CD4-positive, alpha-beta memory T cell (primary cell): Measurements from ENCODE around the gene HDAC4. TPM values are rescaled to one million over a fixed set of nuclear protein-coding genes. Genes with fewer than 3 reads are reported as not detected.
A peak's percentile ranks its signal among the peaks of the same experiment; 100 is the strongest.

Source experiments
- CTCF ChIA-PET: fragments of 350-600 bp; sonication (Branson Sonifier 250); formaldehyde crosslinking; loops from one replicate; lab custom pipeline; 2021; ENCODE audit warnings: inconsistent platforms; ENCODE audit not compliant: partially characterized antibody; lab: Charles Lee
- POLR2A ChIA-PET: fragments of 350-600 bp; sonication (Branson Sonifier 250); formaldehyde crosslinking; loops from one replicate; lab custom pipeline; 2021; ENCODE audit not compliant: partially characterized antibody; lab: Charles Lee
- DNase-seq, 5 donors: peaks; one replicate each; pipeline versions ENCODE4 v3.0.0 to v3.0.0-alpha.2; 2020 to 2022; ENCODE audit warnings: mixed read lengths in 1 of 5
- H3K27ac ChIP-seq: one replicate; pipeline ENCODE4 v1.7.0; 2013; ENCODE audit warnings: low read depth, low read length
- H3K27me3 ChIP-seq: 2 replicates; pipeline ENCODE4 v1.7.0; 2013; ENCODE audit warnings: mild to moderate bottlenecking, low read length, moderate library complexity; ENCODE audit not compliant: insufficient read depth
- H3K36me3 ChIP-seq: 2 replicates; pipeline ENCODE4 v1.7.0; 2013; ENCODE audit warnings: mild to moderate bottlenecking, low read length, moderate library complexity; ENCODE audit not compliant: insufficient read depth
- H3K4me1 ChIP-seq: 2 replicates; pipeline ENCODE4 v1.7.0; 2013; ENCODE audit warnings: mild to moderate bottlenecking, low read length, moderate library complexity; ENCODE audit not compliant: insufficient read depth
- H3K4me3 ChIP-seq, 2 donors: one replicate each; pipeline ENCODE4 v1.7.0; 2013; ENCODE audit warnings: low read length in 2 of 2, mild to moderate bottlenecking in 1 of 2
- H3K9me3 ChIP-seq, 2 donors: one replicate each; pipeline ENCODE4 v1.7.0; 2013; ENCODE audit warnings: low read length in 2 of 2, control low read depth in 1 of 2; ENCODE audit not compliant: control insufficient read depth in 1 of 2
- H3K27ac Mint-ChIP-seq, 7 donors: one replicate each; pipeline ENCODE4 v1.8.0; 2020 to 2021; ENCODE audit warnings: mixed read lengths in 7 of 7, mild to moderate bottlenecking in 6 of 7, inconsistent platforms in 3 of 7, moderate library complexity in 3 of 7
- H3K27me3 Mint-ChIP-seq, 2 donors: one replicate each; pipeline ENCODE4 v1.8.0; 2020 to 2021; ENCODE audit warnings: mixed read lengths in 2 of 2
- H3K36me3 Mint-ChIP-seq, 2 donors: one replicate each; pipeline ENCODE4 v1.8.0; 2020 to 2021; ENCODE audit warnings: mixed read lengths in 2 of 2, inconsistent platforms in 1 of 2, mild to moderate bottlenecking in 1 of 2
- H3K4me1 Mint-ChIP-seq, 4 donors: one replicate each; pipeline ENCODE4 v1.8.0; 2020 to 2021; ENCODE audit warnings: mixed read lengths in 4 of 4, mild to moderate bottlenecking in 1 of 4
- H3K4me3 Mint-ChIP-seq, 8 donors: one replicate each; pipeline ENCODE4 v1.8.0; 2020 to 2021; ENCODE audit warnings: mixed read lengths in 8 of 8, mild to moderate bottlenecking in 7 of 8, moderate library complexity in 6 of 8, inconsistent platforms in 3 of 8
- H3K9me3 Mint-ChIP-seq, 8 donors: one replicate each; pipeline ENCODE4 v1.8.0; 2020 to 2021; ENCODE audit warnings: mixed read lengths in 8 of 8, mild to moderate bottlenecking in 5 of 8, inconsistent platforms in 3 of 8, moderate library complexity in 1 of 8
- intact Hi-C: fragments of 100-400 bp; cut with micrococcal nuclease; formaldehyde crosslinking; loops from one replicate; pipeline ENCODE4 v1.15.1; 2023
- polyA plus RNA-seq, 2 donors: library from polyadenylated mRNA; unstranded; fragments of 300-500 nt; fragmentation: Illumina TruSeq; gene quantifications; one replicate each; pipeline ENCODE4 v1.2.3, GENCODE V29; 2021
- total RNA-seq, 2 experiments: library from RNA; stranded (reverse); gene quantifications; one replicate each; pipeline ENCODE4 v1.2.3, GENCODE V29; 2021

HDAC4 gene
- total and polyA plus RNA-seq, 4 experiments from 2014 or later: 1.4 to 59.7 (median 30.4) TPM

GRCh38 chr2:239368906-239369552 is 31.8 kb downstream of the HDAC4 start:
- ChIA-PET CTCF (interaction anchor here (0.9 to 2.3 kb wide), 6 partner anchors 12 to 514 kb away, joined by 3 to 13 read pairs (median 4); no protein-coding TSS in a partner anchor), POLR2A (interaction anchor here (1.0 to 2.5 kb wide), 12 partner anchors 12 to 138 kb away, joined by 3 to 32 read pairs (median 4); partner anchors contain the start of gene HDAC4)
- Mint-ChIP-seq H3K27me3 (no peaks in the 10 kb centered on the region), H3K36me3 (peaks cover 2 to 3% of the 10 kb centered on the region in 2 donors), H3K4me1 (peaks cover 14 to 17% (median 16%) of the 10 kb centered on the region in 4 donors), H3K9me3 (no peaks in the 10 kb centered on the region), H3K27ac (peak overlapping the region in 3 of 7 donors; percentile 81 to 99 (median 84)), H3K4me3 (no peak overlapping the region)
- intact Hi-C loops: loop anchor here (1.0 to 2.0 kb wide), 3 partner anchors 32 to 94 kb away; partner anchors contain the start of gene HDAC4
- Histone ChIP-seq H3K4me3 (no peak overlapping the region), H3K4me1 (peaks cover 45% of the 10 kb centered on the region), H3K27ac (peak overlapping the region; percentile 82), H3K36me3 (no peaks in the 10 kb centered on the region), H3K9me3 (no peaks in the 10 kb centered on the region), H3K27me3 (no peaks in the 10 kb centered on the region)
- no peak for DNase-seq

GRCh38 chr2:239368321-239368720 is 32.5 kb downstream of the HDAC4 start:
- peak overlapping the region; percentile 82 for H3K27ac ChIP-seq
- no peaks in the 10 kb centered on the region for H3K9me3 ChIP-seq
- H3K27me3 ChIP-seq: no peaks in the 10 kb centered on the region
- H3K4me1 Mint-ChIP-seq: peaks cover 19 to 23% (median 21%) of the 10 kb centered on the region in 4 donors
- intact Hi-C loops: loop anchor here (2.0 kb wide), 1 partner anchor 42 kb away; no protein-coding TSS in a partner anchor
- H3K36me3 ChIP-seq: no peaks in the 10 kb centered on the region
- CTCF ChIA-PET: no interaction called here
- POLR2A ChIA-PET: no interaction called here
- no peak for DNase-seq
- peaks cover 47% of the 10 kb centered on the region for H3K4me1 ChIP-seq
- peak overlapping the region in 4 of 7 donors; percentile 54 to 84 (median 80) for H3K27ac Mint-ChIP-seq
- no peak overlapping the region for H3K4me3 ChIP-seq
- no peaks in the 10 kb centered on the region for H3K27me3 Mint-ChIP-seq
- H3K4me3 Mint-ChIP-seq: no peak overlapping the region
- peaks cover 2 to 3% of the 10 kb centered on the region in 2 donors for H3K36me3 Mint-ChIP-seq
- H3K9me3 Mint-ChIP-seq: no peaks in the 10 kb centered on the region

GRCh38 chr2:239366740-239367139 is 34.1 kb downstream of the HDAC4 start:
- Mint-ChIP-seq H3K4me1 (peaks cover 20 to 34% (median 27%) of the 10 kb centered on the region in 4 donors), H3K27me3 (no peaks in the 10 kb centered on the region), H3K27ac (peak overlapping the region in 5 of 7 donors; percentile 43 to 70 (median 64)), H3K4me3 (no peak overlapping the region), H3K36me3 (peaks cover 2 to 3% of the 10 kb centered on the region in 2 donors), H3K9me3 (no peaks in the 10 kb centered on the region)
- Histone ChIP-seq H3K4me1 (peaks cover 40% of the 10 kb centered on the region), H3K27me3 (no peaks in the 10 kb centered on the region), H3K4me3 (no peak overlapping the region), H3K27ac (no peak overlapping the region), H3K36me3 (no peaks in the 10 kb centered on the region), H3K9me3 (no peaks in the 10 kb centered on the region)
- DNase-seq: no peak
- CTCF ChIA-PET: no interaction called here
- intact Hi-C loops: no loop called here
- POLR2A ChIA-PET: no interaction called here

GRCh38 chr2:239365782-239366435 is 34.9 kb downstream of the HDAC4 start:
- ChIA-PET POLR2A (no interaction called here), CTCF (no interaction called here)
- no peaks in the 10 kb centered on the region for H3K9me3 ChIP-seq
- Mint-ChIP-seq H3K27me3 (no peaks in the 10 kb centered on the region), H3K4me1 (peaks cover 22 to 34% (median 27%) of the 10 kb centered on the region in 4 donors), H3K4me3 (no peak overlapping the region), H3K27ac (peak overlapping the region in 5 of 7 donors; percentile 43 to 64 (median 61)), H3K36me3 (peaks cover 2 to 3% of the 10 kb centered on the region in 2 donors), H3K9me3 (no peaks in the 10 kb centered on the region)
- H3K4me1 ChIP-seq: peaks cover 32% of the 10 kb centered on the region
- H3K27me3 ChIP-seq: no peaks in the 10 kb centered on the region
- H3K36me3 ChIP-seq: no peaks in the 10 kb centered on the region
- H3K4me3 ChIP-seq: no peak overlapping the region
- intact Hi-C loops: no loop called here
- H3K27ac ChIP-seq: no peak overlapping the region
- no peak for DNase-seq

GRCh38 chr2:239365071-239365781 is 35.6 kb downstream of the HDAC4 start:
- Mint-ChIP-seq H3K36me3 (peaks cover 2 to 3% of the 10 kb centered on the region in 2 donors), H3K4me1 (peaks cover 20 to 34% (median 27%) of the 10 kb centered on the region in 4 donors), H3K27me3 (no peaks in the 10 kb centered on the region), H3K4me3 (no peak overlapping the region), H3K27ac (peak overlapping the region in 4 of 7 donors; percentile 8 to 77 (median 45)), H3K9me3 (no peaks in the 10 kb centered on the region)
- no peaks in the 10 kb centered on the region for H3K9me3 ChIP-seq
- H3K4me1 ChIP-seq: peaks cover 25% of the 10 kb centered on the region
- no peak for DNase-seq
- POLR2A ChIA-PET: no interaction called here
- intact Hi-C loops: no loop called here
- no peaks in the 10 kb centered on the region for H3K36me3 ChIP-seq
- no peak overlapping the region for H3K4me3 ChIP-seq
- no peaks in the 10 kb centered on the region for H3K27me3 ChIP-seq
- H3K27ac ChIP-seq: no peak overlapping the region
- CTCF ChIA-PET: no interaction called here

GRCh38 chr2:239363946-239364637 is 36.7 kb downstream of the HDAC4 start:
- Histone ChIP-seq H3K36me3 (no peaks in the 10 kb centered on the region), H3K27ac (no peak overlapping the region), H3K4me3 (no peak overlapping the region), H3K4me1 (peaks cover 15% of the 10 kb centered on the region), H3K27me3 (no peaks in the 10 kb centered on the region), H3K9me3 (no peaks in the 10 kb centered on the region)
- H3K36me3 Mint-ChIP-seq: no peaks in the 10 kb centered on the region
- CTCF ChIA-PET: no interaction called here
- H3K9me3 Mint-ChIP-seq: no peaks in the 10 kb centered on the region
- no peaks in the 10 kb centered on the region for H3K27me3 Mint-ChIP-seq
- peak; percentile 54 to 81 (median 73) for DNase-seq
- H3K4me3 Mint-ChIP-seq: peak overlapping the region in 7 of 8 donors; percentile 15 to 68 (median 49)
- H3K27ac Mint-ChIP-seq: peak overlapping the region in 6 of 7 donors; percentile 76 to 92 (median 88)
- POLR2A ChIA-PET: interaction anchor here (1.2 kb wide), 1 partner anchor 12 kb away, joined by 3 read pairs; no protein-coding TSS in a partner anchor
- H3K4me1 Mint-ChIP-seq: peaks cover 12 to 34% (median 23%) of the 10 kb centered on the region in 4 donors
- intact Hi-C loops: no loop called here
